Measurements from ENCODE around the gene AGPAT3.

The AGPAT3 gene

GRCh38 chr21:43861706-43862105 lies 3.3 kb upstream of the AGPAT3 start:
- no peak for DNase-seq (ENCODE audit: low read depth in 2 of 3, low spot score in 2 of 3)

DNA sequence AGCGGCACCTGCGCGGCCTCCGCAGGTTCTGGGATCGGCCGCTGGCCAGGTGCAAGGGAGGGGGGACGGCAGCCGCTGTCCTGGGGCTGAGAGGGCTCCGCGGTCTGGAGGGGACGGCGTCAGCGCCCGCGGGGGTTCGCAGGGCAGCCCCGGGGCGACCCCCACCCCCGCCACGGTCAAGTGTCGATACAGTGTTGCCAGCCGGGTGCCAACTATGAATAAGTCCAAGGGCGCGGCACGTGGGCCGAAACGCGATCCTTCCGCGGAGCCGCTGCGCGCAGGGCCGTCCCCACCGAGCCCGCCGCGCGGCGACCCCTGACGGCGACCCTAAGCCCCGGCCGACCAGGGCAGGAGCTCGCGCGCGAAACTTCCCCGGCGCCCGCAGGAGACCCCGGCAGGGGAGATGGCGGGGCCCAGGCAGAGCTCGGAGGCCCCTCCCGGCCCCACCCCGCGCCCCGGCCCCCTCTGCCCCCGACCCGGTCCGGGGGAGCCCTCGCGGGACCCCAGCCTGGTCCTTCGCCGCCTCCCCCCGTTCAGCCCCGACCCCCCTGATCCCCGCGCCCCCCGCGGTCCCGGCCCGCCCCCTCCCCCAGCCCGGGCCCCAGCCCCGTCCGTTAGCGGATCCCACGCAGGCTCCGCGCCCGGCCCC lies 586 bp upstream of the AGPAT3 start:
- DNase-seq (ENCODE audit: low read depth in 2 of 3, low spot score in 2 of 3) = no peak

DNA sequence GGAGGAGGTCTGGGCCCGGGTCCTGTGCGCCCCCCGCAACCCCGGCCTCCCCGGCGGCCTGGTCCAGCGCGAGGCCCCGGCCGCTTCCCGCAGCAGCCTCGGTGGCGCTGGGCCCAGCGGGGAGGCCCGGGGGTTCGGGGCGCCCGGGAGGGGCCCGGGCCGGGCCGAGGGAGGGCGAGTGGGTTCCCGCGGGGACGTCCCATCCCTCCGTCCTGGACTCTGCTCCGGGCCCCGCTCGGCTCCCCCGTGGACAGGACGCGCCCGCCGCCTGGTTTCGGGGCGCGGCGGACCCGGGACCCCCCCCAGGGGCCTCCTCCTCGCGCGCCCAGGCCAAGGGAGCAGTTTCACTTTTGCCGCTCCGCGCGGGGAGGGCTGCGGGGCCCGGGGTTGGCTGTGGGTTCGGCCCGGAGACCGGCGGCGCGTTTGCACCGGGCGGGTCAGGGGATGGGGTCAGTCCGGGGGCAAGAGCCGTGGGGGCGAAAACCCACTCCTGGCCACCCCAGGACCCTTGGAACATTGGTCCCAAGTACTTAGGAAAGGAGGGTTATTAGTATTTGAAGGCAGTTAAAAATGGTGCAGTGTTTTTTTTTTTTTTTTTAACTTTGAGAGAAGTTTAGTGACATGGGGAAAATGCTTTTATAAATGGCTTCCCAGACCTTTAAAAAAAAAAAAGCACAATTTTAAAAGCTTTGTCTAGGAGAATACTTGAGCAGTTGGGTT lies 677 bp downstream of the AGPAT3 start:
- no peak for DNase-seq (ENCODE audit: low read depth in 2 of 3, low spot score in 2 of 3)

GRCh38 chr21:43866260-43866629 lies 1.2 kb downstream of the AGPAT3 start:
- peak in 1 of 3 experiments; percentile 37 for DNase-seq (ENCODE audit: low read depth in 2 of 3, low spot score in 2 of 3)

DNA sequence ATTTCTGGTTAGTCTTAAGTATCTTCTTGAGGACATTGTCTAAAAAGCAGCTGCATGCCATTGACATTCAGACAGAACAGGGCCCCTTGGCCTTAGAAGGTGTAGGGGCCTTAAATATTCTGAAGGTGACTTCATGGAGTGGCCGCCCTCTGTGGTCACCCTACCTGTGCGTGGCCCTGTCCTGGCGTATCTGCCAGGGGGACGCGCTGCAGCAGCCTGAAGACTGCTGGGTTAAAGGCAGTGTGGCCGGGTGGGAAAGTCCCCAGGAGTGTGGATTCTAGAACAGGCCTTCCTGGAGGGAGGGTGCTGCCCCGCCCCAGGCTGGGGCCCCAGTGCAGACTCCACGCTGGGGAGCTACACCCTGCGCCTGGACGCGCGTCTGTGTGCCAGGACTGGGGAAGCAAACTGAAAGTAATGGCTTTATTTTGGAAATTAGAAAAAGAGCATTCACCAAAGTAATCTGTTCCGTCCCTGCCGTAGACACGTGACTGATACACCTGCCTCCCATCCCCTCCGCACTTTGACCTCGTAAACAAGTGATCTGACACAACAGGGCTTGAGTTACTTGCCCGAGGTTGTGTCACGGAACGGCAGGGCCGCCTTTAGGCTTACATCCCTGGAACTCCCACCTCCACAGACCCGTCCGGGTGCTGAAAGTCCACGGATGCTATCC lies 1.8 kb downstream of the AGPAT3 start:
- DNase-seq (ENCODE audit: low read depth in 2 of 3, low spot score in 2 of 3) = no peak

DNA sequence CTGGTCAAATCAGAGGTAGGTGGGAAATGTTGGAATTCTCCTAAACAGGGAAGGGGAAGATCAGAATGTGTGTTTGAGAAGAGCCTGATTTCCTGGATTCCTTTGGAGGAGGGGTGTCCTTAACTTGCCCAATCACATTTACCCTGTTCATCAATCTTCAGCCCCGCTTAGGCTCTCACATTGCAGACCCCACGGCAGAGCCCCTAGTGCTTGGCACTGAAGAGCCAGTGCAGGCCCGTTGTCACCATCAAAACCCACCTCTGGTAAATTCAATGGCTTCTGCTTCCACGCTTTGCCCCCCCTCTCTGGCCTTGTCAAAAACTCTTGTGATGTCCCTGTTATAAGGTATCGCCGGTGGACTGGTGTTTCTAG lies 2.3 kb downstream of the AGPAT3 start:
- no peak for DNase-seq (ENCODE audit: low read depth in 2 of 3, low spot score in 2 of 3)

DNA sequence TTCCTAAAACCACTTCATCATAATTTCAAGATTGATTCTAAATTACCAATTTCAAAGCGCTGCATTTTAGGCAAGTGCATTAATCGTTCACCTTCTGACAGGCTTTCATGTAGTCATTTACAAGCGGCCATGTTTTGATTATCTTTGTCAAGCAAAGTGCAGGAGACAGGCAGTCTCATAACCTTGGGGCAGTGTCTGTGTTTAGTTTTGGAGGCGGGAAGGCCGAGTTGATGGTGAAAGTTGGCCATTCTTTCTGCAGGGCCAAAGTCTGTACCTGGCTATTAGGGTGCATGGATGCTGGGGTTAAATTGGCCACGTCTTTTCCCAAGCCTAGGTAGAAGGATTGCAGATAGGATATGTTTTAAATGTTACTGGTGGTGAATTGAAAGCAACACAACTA lies 2.9 kb downstream of the AGPAT3 start:
- DNase-seq (ENCODE audit: low read depth in 2 of 3, low spot score in 2 of 3) = no peak

DNA sequence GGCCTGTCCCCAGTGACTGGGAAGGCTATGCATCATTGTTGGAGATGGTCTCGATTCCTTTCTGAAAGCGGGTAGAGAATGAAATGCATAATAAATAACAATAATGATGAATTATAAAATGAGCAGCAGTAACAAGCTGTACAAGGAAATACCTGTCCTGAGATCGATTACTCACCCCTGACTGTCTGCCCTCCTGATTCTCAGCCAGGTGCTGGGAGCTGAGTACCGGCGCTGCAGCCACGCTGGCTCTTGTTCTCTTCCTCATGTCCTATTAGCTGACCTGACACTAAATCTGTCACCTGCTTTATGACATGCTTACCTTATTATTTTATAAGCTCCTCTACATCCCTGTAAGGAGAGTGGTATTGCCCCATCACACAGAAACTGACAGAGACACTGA lies 3.4 kb downstream of the AGPAT3 start:
- no peak for DNase-seq (ENCODE audit: low read depth in 2 of 3, low spot score in 2 of 3)

DNA sequence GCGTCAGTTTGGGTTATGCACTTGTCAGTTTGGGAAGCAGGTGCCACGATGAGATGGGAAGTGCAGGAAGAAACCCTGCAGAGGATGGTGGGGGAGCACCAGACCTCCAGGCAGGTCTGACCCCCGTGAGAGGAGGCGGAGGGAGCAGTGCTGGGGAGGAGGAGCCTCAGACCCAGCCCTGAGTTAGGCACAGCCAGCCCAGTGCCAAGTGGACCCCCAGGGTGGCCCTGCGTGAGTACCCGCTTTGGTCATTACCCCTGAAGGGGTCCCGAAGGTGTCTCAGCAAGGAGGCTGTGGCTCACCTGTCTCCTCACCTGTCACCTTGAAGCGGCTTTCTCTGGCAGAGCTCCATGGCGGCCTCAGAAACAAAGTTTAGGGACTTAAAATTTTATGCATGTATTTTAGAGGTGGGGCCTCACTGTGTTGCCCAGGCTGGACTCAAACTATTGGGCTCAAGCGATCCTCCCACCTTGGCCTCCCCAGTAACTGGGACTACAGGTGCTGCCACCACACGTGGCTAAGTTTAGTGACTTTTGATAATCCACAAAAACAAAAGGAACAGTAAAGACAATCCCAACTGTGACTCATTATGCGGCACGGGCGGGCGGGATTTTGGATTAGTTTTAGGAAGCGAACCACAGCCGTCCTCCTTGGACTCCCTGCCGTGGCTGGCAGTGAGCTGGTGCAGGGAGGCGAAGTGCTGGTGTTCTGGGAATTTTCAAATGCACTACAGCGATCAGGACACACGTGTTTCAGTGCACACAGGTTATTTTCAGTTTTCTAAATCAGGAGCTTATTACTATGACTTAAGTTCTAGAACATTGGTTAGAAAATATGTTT lies 4.7 kb downstream of the AGPAT3 start:
- DNase-seq (ENCODE audit: low read depth in 2 of 3, low spot score in 2 of 3) = no peak

GRCh38 chr21:43871487-43871886 lies 6.5 kb downstream of the AGPAT3 start:
- no peak for DNase-seq (ENCODE audit: low read depth in 2 of 3, low spot score in 2 of 3)

GRCh38 chr21:43872531-43873197 lies 7.6 kb downstream of the AGPAT3 start:
- no peak for DNase-seq (ENCODE audit: low read depth in 2 of 3, low spot score in 2 of 3)

DNA sequence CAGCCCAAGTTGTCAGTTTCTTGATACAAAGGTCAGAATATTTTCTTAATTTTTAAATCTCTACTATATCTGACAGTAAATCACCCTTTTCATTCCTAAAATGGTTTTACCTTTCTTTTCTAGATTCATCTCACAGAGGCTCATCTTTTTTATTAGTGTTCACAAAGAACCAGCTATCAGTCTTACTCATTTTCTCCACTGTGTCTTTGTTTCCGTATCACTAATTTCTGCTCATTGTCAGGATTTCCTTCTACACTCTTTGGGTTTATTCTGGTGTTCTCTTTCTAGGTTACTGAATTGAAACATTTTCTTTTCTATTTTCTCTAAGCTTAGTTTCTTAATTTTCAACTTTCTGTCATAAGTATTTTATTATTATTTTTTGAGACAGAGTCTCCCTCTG lies 8.7 kb downstream of the AGPAT3 start:
- DNase-seq (ENCODE audit: low read depth in 2 of 3, low spot score in 2 of 3) = no peak

DNA sequence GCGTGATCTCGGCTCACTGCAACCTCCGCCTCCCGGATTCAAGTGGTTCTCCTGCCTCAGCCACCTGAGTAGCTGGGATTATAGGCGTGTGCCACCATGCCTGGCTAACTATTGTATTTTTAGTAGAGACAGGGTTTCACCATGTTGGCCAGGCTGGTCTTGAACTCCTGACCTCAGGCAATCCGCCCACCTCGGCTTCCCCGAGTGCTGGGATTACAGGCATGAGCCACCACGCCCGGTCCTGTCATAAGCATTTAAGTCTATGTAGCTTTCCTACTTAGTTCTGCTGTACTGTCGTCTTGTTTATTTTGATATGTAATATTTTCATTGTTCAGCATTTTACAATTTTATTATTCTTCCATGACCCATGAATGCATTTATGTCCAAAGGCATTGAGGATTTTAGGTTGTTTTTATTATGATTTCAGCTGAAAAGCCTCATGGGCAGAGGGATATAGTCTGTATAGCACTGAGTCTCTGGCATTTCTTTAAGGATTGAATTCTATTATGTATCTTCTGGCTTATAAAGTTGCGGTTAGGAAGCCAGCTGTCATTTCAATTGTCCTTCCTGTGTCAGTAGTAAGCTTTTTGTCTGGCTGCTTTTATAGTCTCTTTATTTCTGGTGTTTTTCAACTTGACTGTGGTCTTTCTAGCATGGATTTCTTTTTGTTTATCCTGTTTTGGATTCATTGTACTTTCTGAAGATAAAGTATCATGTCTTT lies 9.2 kb downstream of the AGPAT3 start:
- DNase-seq (ENCODE audit: low read depth in 2 of 3, low spot score in 2 of 3) = no peak

GRCh38 chr21:43876605-43877004 lies 11.6 kb downstream of the AGPAT3 start:
- DNase-seq (ENCODE audit: low read depth in 2 of 3, low spot score in 2 of 3) = no peak

- no peak for DNase-seq (ENCODE audit: low read depth in 2 of 3, low spot score in 2 of 3)
Measured at GRCh38 chr21:43877936-43878575, 13.0 kb downstream of the AGPAT3 start.

- no peak for DNase-seq (ENCODE audit: low read depth in 2 of 3, low spot score in 2 of 3)
Measured at GRCh38 chr21:43879348-43880110, 14.5 kb downstream of the AGPAT3 start.

DNA sequence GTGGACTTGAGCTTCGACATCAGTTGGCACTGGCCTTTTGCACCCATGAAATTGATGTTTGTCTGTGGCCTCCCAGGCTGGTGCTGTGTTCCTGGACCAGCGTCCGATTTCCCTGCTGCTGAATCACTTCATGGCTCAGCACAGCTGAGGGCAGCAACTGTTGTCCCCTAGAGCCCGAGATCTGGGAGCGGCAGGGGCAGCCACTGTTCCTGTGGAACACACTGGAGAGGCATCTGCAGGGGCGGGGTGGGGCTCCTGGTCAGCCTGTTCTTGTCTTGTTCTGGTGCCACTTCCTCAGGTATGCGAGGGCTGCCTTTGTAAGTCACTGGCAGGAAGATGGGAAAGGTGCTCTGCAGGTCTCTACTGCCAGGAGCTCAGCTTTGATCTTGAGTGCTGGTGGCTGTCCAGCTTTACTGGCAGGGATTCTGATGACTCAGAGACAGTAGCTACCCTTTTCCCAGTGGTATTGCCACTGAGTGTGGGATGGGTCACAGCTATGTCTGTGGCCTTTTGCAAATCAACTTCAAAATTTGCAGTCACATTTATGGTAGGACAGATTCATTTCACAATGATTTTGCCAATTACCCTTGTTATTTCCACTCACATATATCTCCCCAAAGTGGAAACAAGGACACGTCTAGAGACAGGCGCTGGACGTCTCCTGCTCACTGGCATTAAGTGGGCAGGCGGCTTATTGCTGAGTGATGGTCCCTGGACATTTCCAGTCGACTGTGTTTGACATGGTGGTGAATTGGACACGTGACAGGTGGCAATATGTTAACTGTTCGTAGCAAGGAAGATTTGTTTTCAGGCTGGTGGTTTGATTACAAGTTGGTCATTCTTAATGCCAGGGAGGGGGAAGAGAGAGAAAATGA lies 15.3 kb downstream of the AGPAT3 start:
- no peak for DNase-seq (ENCODE audit: low read depth in 2 of 3, low spot score in 2 of 3)

DNA sequence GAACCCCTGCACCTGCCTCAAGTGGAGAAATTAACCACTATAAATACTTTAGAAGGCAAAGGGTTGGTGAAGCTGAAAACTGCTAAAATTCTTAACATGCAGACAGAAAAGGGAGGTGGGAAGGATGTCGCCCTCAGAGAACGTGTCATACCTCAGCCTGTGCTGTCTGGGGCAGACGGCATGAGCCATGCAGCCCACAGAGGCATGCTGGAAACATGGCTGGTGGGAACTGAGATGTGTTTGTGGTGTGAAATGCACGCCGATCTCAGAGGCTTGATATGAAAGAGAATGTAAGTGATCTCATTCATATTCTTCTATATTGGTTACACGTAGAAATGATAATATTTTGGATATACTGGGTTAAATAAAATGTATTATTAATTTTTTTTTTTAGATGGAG lies 16.3 kb downstream of the AGPAT3 start:
- no peak for DNase-seq (ENCODE audit: low read depth in 2 of 3, low spot score in 2 of 3)
